Heart left ventricle (tissue), 13 donors: Measurements from ENCODE around the gene RFT1.

Source experiments
- POLR2A ChIP-seq, 2 donors: fragments of 450-650 bp; IDR thresholded peaks; one replicate each; pipeline ENCODE4 v1.6.1; 2017; ENCODE audit warnings: antibody characterized with exemption in 2 of 2, mild to moderate bottlenecking in 2 of 2, moderate library complexity in 2 of 2
- TF ChIP-seq, protein P1 (sequence below), 12 donors: fragments of 200-600 bp; sonication (generic) in 4 of 12; IDR thresholded peaks; one replicate each; pipeline versions ENCODE4 v1.5.0 to v1.8.0; 2018 to 2022; ENCODE audit warnings: antibody characterized with exemption in 12 of 12, mild to moderate bottlenecking in 5 of 12
- donor health status: ischemic (EF 13 %, LVEDD 7.1; RV severe dilation, severe dysfunction).
- donor health status: DM: no; HTN: yes; CAD: no.
- donor health status: DM: no; HTN: no; CAD: no.
- donor health status: ischemic (EF 25% LVEDD 6.9; RV normal size, moderate dysfunction).
- donor health status: ischemic (EF 25% LVEDD 5.7; RV mildly dilated, moderate dysfunction).
- donor health status: ischemic (EF 35%, LVEDD 5.7; RV mildly dilated, moderate dysfunction).
- donor health status: nonischemic (EF 11% LVEDD 7.7; RV severe dilation, severe dysfunction).
- donor health status: DM: yes; HTN: yes; CAD: no.
- donor health status: PGD.
- donor health status: ischemic (EF 29% LVEDD 5.4; RV normal size, mild dysfunction).
- donor health status: nonischemic (EF 23%, LVEDD 6.1; RV moderate dilation, normal function).

DNA sequence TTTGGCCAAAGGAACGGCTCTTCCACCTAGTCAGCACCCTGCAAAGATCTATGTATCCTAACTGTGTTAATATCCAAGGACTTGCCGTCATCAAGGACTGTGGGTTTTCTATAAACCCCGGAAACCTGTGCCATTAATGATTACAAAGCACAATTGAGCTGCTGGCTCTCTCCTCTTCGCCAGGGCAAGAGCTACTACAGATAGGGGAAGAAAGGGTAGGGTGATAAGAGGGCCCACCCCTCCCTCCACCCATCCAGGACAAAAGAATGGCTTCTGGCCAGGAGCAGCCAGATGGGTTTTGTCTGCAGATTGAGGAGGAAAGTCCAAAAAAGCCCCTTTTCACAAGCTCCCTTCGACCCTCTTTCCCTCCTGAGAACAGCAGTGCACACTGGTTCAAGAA lies 9.9 kb downstream of the RFT1 start:
- TF ChIP-seq, protein P1, sequence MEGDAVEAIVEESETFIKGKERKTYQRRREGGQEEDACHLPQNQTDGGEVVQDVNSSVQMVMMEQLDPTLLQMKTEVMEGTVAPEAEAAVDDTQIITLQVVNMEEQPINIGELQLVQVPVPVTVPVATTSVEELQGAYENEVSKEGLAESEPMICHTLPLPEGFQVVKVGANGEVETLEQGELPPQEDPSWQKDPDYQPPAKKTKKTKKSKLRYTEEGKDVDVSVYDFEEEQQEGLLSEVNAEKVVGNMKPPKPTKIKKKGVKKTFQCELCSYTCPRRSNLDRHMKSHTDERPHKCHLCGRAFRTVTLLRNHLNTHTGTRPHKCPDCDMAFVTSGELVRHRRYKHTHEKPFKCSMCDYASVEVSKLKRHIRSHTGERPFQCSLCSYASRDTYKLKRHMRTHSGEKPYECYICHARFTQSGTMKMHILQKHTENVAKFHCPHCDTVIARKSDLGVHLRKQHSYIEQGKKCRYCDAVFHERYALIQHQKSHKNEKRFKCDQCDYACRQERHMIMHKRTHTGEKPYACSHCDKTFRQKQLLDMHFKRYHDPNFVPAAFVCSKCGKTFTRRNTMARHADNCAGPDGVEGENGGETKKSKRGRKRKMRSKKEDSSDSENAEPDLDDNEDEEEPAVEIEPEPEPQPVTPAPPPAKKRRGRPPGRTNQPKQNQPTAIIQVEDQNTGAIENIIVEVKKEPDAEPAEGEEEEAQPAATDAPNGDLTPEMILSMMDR (IDR thresholded peaks at IDR 0.05): no peak
- TF ChIP-seq POLR2A (IDR thresholded peaks at IDR 0.05): no peak
